HPDE6-E6E7 (cell line): ENCODE data around the gene GLMN.

ENCODE experiments used
- DNase-seq: peaks from one replicate; pipeline ENCODE4 v3.0.0; 2011; ENCODE audit warnings: missing footprints; ENCODE audit errors: extremely low spot score

The GLMN gene, protein sequence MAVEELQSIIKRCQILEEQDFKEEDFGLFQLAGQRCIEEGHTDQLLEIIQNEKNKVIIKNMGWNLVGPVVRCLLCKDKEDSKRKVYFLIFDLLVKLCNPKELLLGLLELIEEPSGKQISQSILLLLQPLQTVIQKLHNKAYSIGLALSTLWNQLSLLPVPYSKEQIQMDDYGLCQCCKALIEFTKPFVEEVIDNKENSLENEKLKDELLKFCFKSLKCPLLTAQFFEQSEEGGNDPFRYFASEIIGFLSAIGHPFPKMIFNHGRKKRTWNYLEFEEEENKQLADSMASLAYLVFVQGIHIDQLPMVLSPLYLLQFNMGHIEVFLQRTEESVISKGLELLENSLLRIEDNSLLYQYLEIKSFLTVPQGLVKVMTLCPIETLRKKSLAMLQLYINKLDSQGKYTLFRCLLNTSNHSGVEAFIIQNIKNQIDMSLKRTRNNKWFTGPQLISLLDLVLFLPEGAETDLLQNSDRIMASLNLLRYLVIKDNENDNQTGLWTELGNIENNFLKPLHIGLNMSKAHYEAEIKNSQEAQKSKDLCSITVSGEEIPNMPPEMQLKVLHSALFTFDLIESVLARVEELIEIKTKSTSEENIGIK

DNA sequence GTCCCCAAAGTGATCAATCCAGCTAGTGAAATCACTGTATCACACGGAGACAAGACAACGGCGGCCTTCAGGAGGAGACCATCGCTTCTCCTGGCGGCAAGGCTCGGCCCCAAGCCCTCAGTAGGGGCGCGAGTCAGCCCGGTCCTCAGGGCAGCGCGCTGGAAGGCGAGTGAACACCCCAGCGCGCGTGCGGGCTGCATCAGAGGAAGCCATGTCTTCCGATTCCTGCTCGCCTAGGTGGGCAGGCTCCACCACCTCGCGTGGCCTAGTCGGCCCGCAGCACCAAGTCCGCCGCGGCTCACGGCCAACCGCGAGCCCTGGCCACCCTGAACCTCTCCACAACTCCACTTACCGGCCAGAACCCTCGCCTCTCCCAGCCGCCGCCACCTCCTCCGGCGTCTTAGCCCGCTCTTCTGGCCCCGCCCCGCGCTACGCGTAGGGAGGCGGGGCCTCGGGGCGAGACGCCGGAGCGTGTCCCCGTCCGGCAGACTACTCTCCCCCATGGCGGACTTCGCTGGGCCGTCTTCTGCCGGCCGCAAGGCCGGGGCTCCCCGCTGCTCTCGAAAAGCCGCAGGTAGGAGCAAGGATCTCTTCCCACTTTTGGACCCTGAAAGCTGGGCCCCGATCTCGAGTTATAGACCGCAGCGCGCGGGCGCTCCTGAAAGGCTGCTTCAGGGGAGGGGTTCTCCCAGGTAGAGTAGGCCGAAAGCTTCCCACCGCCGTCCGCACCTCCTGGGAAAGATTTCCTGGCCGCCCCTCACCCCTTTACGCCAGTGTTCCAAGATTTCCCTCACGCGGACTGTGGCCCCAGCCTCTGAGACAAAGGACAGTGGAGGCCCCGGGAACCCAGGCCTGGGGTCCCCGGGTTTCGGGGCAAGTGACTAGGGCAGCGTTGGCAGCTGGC lies at the start of gene GLMN, which contains the start of gene RPAP2:
GLMN (minus strand) TSS at position 415 of the 904 bp plus-strand sequence. CDS start 988 bp downstream, outside the sequence.
RPAP2 (plus strand) TSS at position 487 of the 904 bp plus-strand sequence; CDS start at position 502, 15 bp downstream.
- DNase-seq, result peak; percentile 78

DNA sequence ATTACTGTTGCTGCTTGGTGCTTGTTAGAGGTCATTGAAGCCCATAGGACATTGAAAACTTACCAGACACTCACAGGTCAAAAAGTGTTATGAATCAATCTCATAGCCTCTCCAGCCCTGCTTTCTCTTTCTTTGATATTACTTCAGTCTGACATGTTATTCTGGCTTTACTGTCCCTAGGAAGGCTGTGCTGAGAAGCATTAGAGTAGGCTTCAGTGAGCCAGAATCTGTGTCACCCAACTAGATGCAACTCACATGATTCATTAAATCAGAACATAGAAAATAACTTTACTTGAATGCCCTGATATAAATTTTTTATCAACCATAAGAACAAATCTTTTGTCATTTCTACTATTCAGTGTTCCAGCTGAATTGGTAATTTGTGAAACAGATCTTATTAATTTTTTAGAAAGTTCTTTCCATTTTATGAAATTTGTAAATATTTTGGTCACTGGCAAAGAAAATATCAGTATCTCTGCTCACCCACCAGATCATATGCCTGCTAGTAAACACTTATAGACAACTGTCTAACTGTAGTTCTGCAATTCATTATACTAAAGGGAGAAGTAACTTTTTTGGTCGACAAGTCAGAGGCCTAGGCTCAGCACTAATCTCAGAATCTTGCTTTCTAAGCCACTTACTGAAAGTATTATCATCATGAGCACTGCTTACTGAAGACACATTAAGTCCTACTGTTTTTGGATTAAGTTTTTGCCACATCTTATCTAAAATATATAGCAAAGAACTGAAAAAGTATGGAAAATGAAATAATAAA lies 48.3 kb upstream of the GLMN start:
- DNase-seq, result no peak

DNA sequence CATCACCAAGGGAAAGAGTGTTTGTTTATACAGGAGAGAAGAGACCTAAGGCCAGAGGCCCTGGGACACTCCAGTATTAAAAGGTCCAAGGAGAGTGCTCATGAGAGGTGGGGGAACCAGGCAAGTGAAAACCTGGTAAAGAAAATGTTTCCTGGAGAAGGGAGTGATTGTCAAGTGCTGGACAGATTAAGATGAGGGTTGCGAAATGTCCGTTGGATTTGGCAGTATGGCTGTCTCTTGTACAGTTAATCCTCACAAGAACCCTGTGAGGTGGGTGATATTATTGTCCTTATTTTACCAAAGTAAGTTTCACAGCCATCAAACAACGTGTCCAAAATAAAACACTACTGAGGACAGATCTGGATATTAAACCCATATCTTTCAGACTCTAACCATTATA lies 44.3 kb upstream of the GLMN start:
- no peak for DNase-seq

DNA sequence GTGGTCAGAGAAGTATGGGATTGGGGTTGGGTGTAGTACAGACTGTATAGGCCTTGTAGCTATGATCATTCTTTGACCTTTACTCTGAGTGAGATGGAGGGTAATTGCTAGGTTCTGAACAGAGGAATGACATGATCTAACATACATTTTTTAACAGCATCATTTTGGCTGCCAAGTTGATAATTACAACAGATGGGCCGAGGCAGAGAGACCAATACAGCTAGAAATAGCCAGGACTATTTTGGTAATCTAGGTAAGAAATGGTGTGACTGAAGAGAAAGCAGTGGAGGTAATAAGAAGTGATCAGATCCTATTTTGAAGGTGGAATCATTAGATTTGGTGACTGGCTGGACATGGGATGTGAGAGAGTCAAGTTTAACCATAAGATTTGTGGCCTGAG lies 43.6 kb upstream of the GLMN start:
- no peak for DNase-seq

- no peak for DNase-seq
These were observed 41.4 kb upstream of the GLMN start for GRCh38 chr1:92340154-92340553.

GRCh38 chr1:92333668-92334067 lies 34.9 kb upstream of the GLMN start:
- no peak for DNase-seq

DNA sequence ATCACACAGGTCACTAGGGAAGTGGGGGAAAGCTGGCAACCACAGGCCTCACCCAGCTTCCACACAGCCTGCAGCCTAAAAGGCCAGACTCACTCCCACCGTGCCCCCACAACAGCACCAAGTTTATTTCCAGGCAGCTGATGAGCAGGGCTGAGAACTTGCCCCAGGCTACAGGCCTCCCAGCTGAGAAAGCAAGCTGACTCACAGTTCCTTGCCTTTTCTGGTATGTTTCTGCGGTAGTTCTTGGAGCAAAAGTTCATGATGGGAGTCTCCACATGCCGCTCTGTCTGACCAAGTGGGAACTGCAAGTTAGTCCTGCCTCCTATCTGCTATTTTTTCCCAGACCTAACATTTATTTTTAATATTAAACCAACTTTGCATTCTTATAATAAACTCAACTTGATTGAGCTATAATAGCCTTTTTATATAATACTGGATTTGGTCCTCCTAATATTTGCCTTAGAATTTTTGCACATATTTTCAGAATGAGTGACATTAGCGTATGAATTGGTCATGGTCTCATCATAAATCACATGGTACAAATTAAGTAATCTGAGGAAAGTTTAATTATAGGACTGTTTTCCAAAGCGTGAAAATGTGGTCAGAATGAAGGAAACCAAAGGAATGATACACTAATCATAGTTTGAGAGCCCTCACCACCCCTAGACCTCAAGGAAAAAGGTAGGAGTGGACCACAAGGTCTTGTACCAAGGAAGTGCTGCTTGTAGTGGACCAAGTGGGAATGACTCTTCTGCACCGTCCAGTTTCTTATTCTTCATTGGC lies 30.8 kb upstream of the GLMN start:
- peak; percentile 5 for DNase-seq

GRCh38 chr1:92327794-92328193 lies 29.0 kb upstream of the GLMN start:
- no peak for DNase-seq

DNA sequence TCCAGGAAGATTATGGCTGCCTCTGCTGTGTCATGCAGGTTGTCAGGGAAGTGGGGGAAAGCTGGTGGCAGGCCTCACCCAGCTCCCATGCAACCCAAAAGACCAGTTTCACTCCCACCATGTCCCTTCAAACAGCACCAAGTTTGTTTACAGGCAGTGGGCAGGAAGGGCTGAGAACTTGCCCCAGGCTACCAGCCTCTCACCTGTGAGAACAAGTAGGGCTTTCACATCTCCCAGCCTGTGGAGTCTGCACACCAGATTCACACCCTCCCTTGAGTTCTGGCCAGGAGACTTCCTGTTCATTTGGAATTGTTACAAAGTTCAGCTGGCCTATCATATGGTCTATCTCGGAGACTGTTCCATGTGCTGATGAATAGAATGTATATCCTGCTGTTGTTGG lies 27.9 kb upstream of the GLMN start:
- DNase-seq, result no peak

DNA sequence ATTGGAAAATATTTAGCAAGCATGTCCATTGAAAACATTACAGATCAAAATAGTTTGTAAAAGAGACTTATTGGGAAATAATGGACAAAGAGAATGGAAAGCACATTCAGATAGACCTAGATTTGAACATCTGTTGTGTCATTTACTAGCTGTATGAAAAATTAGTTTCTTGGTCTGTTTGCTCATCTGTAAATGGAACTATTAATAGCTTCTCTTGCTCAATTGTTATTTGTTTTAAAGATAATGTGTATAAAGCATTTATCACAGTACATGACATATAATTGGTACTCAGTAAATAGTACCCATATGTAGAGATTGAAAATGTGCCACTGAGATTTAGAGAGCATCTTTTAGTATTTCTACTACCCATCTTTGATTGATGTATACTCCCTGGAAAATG lies 26.0 kb upstream of the GLMN start:
- no peak for DNase-seq

DNA sequence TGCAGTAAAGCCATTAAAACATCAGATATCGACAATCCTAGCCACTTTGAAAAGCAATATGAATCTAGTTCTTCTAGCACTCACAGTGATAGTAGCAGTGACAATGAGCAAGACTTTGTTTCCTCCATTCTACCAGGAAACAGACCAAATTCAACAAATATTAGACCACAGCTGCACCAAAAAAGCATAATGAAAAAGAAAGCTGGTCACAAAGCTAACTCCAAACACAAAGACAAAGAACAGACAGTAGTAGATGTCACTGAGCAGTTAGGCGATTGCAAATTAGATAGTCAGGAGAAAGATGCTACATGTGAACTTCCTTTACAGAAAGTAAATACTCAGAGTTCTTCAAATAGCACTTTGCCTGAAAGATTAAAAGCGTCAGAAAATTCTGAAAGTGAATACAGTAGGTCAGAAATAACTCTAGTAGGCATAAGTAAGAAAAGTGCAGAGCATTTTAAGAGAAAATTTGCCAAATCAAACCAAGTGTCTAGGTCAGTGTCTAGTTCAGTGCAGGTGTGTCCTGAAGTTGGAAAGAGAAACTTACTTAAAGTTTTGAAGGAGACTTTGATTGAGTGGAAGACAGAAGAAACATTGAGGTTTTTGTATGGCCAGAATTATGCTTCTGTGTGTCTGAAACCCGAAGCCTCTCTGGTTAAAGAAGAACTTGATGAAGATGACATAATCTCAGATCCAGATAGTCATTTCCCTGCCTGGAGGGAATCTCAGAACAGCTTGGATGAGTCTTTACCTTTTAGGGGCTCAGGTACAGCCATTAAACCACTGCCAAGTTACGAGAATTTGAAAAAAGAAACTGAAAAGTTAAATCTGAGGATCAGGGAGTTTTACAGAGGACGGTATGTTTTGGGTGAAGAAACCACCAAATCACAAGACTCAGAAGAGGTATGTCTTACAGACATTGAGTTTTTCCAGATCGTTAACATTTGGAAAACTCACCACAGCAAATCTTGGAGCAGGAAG lies 25.0 kb upstream of the GLMN start:
- DNase-seq, result no peak

- DNase-seq, result no peak
These were observed 19.2 kb upstream of the GLMN start for GRCh38 chr1:92317836-92318493.

DNA sequence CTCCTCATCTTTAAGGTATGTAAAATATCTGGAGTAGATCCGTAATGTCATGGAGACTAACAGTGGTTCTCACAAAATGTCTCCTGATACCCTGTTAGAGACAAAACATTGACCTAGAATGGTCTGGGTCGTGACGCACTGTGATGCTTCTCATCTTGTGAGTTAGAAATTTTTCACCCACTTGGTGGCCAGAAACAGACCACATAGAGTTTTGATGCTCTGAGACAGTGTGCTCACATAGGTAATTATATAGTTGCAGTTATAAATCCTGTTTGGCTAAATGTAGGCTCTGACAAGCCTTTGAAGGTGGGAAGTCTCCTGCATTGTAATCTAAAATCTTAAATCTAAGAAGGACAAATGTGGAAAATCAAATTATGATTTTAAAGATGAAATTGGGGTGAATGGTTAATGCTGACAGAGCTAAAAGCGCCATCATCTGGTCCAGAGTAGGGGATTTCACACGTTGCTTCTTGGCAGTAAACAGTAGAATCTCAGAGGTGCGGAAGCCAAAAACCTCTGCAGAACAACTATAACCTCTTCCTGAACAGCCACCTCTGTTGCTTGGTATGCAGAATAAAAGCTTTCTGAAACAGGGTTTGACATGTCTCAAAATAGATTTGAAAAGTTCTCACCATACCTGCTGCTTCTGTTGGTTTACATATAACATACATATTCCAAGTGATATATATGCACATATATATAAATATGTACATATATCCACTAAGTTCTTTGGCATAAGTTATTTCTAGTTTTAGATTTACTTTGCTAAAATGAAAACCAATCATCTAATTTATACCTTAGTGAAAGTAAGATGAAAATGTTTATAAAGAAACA lies 17.2 kb upstream of the GLMN start:
- no peak for DNase-seq

- DNase-seq, result no peak
These were observed 15.2 kb upstream of the GLMN start for GRCh38 chr1:92314024-92314423.

- DNase-seq, result no peak
These were observed 11.4 kb upstream of the GLMN start for GRCh38 chr1:92310185-92310597.

DNA sequence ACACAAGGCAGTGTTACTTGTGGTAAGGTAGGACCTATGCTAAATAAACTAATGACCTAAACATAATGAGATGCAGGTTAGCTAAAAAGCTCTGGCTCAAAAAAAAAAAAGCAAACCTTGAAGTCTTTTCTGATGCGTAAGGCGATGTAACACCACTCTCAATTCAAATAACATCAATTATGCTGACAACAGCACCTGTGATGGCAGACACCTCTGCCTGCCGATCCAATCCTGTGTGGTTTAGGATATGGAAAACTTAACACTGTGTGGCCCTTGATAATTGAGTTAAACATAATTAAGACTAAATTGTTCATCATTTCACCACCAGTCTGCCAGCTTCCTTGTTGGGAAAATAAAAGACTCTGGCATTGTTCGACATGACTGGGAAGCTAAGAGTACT lies 9.2 kb upstream of the GLMN start:
- DNase-seq, result no peak

DNA sequence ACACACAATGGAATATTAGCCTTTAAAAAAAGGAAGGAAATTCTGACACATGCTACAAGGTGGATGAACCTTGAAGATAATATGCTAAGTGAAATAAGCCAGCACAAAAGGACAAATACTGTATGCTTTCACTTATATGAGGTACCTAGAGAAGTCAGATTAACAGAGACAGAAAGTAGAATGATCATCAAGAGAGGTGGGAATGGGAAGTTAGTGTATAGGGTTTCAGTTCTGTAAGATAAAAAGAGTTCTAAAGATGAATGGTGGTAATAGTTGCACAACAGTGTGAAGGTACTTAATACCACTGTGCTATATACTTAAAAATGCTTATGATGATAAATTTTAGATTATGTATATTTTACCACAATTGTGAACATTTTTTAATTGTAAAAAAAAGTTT lies 7.2 kb upstream of the GLMN start:
- no peak for DNase-seq

DNA sequence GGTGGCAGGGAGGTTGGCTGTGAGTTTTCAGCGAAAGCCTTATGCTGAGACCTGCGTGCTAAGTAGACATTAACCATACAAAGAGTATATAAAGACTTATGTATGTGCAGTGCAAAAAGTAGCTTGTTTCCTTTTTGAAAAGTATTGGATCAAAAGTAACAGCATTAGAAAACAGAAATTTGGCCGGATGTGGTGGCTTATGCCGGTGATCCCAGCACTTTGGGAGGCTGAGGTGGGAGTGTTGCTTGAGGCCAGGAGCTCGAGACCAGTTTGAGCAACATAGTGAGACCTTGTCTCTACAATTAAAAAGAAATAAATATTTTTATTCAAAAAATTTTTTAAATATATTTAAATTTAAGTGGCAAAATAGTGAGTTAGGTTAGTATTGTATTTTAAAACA lies 2.2 kb upstream of the GLMN start:
- no peak for DNase-seq
